SHP77 treated with DMSO at 0.1 percent for 48 hours (cell line): Measurements from ENCODE around the gene PIP4K2A.
"Not testable (repeated sequence)": the region's sequence is repeated elsewhere in the genome, so short reads cannot be mapped to it uniquely, and the experiment has no call there.

Experiments used
- DNase-seq: peaks from one replicate; lab custom pipeline; 2025; lab: John Stamatoyannopoulos, UW

Gene PIP4K2A

DNA sequence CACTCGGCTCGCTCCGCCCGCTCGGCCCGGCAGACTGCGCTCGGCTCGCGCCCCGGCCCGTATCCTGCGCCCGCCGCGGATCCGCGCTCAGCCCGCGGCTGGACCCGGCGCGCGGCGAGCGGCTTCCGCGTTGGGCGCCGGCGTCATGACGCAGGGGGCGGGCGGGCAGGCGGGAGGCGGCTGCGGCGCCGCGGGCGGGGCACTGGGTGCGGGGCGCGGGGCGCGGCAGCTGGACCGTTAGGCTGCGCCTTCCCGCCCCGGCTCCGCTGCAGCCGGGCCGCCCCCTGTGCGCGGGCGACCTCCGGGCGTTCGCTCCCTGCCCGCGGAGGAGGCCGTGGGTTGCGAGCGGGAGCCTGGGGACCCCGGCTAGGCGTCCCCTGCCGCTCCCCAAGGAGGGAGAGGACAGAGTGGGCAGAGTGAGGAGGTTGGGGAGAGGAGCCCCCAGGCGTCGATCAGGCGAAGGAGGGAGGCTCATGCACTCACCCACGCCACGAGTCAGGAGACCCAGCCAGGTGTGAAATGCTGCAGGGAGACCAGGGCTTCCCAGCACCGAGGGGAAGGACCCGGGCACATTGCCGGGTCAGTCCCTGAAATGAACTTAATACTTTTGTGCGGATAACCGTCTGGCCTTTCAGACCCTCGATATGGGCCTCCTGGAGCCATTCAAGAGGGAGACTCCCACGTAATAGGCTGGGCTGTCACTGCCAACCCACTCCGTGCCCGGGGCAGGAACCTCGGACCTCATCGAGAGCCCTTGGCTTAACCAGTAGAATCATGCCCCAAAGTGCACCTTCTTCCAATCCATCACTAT, at the start of gene PIP4K2A:
PIP4K2A (minus strand) TSS at position 100 of the 811 bp plus-strand sequence. CDS start 252 bp downstream, outside the sequence.
- no peak for DNase-seq

DNA sequence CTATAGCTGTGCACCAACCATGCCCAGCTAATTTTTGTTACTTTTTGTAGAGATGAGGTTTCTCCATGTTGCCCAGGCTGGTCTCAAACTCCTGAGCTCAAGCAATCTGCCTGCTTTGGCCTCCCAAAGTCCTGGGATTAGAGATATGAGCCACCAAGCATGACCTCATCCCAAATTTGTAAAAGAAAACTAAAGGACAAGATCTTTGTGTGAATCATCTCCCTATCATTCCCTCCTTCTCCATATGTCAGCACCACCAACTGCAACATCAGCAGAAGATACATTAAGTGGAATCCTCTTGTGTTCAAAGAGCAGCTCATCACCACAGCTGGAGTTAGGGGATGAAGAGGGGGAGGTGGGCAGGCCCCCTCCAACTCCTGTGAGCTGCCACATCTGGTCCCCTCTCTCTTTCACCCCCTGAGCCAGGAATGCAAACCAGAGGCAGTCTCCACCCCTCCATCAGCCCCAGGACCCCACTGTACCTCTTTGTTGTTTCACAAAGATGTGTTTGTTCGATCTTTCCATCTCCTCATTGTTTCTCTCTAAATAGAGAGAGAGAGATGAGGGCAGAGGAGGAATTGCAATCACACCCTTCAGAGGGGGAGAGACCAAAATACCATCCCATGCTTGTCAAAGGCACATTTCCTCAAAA, 47.3 kb upstream of the PIP4K2A start:
- DNase-seq, result no peak

DNA sequence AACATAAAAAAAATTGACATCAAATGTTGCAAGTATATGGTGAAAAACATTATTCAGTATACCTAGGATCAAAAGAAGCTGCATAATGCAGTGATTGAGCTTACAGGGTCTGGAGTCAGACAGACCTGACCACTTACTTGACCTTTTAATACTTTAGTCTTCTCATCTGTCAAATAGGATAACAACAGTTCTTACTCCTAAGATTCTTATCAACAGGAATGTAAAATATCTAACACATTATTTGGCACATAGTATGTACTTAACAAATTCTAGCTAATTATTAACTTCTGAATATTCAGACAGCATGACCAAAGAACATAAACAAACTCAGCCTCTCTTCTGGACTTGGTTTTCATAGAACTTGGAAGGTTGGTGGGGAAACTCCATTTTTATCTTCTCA, 45.6 kb upstream of the PIP4K2A start:
- DNase-seq, result no peak

DNA sequence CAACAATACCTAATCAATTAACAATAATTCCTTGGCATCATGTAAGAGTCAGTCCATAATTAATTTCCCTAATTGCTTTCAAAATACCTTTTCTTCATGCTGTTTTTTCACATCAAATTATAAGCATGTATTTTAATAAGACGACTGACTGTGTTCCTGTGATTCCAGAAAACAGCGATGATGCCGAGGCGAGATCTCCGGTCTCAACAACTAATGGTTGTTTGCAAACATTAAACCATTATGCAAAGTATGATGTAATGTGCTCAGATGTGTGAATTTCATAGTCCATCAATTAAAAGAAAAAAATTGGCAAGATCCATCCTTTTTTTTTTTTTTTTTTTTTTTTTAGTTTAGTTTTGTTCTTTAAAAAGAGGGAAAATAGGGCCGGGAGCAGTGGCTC, 44.5 kb upstream of the PIP4K2A start:
- DNase-seq, result no peak

DNA sequence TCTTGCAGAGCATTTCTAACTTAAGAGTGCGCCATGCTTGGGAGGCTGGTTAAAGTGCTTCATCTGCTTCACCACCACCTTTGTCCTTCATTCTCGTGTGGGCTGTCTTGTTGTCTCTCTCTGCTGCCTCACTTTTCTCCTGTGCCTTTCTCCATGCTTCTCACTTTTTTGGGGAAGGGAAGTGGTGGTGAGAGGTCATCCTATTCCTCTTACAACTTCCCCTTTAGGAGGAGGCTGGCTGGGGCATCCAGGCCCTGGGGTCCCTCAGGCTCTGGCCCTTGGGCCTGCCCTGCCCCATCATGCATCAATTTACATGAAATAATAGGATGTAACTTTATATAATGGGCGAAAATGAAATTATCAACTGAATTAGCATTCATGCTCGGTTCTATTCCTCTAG, 39.9 kb upstream of the PIP4K2A start:
- no peak for DNase-seq

DNA sequence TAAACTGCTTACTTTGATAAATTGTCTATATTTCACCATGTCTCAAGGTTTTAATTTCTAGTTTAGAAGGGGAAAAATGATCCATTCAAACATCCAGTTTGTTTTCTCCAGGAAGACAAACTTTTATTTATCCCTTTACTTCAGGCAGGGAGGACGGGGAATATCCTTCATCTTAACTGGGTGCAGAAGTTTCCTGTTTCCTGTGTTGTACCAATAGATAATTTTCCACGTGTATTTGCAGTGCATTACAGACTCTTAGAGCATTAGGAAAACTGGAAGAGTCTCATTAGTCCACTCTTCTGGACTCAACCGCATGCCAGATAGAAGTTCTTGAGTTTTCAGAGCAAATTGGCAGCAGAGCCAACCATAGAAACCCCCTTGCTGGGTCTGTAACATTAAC, 39.4 kb upstream of the PIP4K2A start:
- DNase-seq, result no peak

DNA sequence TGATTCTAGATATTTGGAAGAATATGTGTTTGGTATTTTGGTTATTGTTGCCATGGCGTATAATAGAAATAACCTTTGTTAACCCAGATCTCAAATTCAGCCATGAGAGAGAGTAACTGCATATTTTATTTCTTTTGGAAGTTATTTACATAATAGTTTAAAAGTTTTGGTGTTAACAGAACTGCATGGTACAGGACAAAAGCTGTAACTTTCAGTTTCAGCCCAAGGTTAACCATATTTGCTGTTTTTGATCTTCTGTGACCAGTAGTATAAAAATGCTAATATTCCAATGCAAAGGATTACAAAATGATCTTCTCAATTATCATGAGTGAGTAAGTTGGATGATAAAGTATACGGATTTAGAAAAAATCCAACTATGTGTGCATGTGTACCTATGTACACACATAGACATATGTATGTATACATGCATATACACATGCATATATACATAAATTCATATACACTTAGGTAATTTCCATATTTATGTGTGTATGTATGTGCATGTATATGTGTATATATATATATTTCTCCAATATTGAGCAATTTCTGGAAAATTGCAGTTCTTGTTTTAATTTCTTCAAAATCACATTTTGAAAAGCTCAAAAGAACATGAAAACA, 38.0 kb upstream of the PIP4K2A start:
- no peak for DNase-seq

DNA sequence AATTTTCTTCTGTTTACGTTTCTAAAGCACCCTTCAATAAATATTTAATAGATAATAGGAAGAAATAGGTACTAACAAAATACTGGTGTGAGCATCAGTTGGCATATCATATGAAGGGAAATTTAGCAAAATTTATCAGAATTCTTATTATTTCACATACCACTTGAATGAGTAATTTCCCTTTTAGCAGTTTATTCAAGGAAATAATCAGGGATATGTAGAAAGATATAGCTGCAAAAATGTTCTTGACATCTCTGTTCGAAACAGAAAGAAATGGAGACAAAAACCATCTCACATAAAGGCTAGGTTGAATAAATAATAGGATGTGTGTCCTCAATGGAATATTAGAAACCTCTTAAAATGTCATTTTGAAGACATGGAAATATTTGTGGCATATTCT, 35.8 kb upstream of the PIP4K2A start:
- no peak for DNase-seq

DNA sequence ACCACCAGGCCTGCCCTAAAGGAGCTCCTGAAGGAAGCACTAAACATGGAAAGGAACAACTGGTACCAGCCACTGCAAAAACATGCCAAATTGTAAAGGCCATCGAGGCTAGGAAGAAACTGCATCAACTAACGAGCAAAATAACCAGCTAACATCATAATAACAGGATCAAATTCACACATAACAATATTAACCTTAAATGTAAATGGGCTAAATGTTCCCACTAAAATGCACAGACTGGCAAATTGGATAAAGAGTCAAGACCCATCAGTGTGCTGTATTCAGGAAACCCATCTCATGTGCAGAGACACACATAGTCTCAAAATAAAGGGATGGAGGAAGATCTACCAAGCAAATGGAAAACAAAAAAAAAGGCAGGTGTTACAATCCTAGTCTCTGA, 30.5 kb upstream of the PIP4K2A start:
- DNase-seq, result not testable (repeated sequence)

DNA sequence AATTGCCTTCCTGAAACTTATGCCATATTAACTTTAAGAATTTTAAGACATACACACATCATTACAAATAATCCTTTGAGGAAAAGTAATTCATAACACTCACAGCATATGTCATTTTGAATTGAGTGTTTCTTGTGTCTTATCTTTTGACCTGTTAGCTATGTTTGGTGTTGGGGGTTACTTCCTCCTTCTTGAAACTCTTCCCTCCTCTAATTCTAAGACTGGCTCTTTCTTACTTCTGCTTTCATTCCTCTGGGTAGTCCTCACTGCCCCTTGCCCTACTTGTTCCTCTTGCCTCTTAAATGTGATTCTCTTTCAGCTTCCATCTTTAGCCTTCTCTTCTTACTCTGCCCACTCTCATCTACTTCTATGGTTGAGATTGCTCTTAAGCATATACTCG, 28.3 kb upstream of the PIP4K2A start:
- no peak for DNase-seq

DNA sequence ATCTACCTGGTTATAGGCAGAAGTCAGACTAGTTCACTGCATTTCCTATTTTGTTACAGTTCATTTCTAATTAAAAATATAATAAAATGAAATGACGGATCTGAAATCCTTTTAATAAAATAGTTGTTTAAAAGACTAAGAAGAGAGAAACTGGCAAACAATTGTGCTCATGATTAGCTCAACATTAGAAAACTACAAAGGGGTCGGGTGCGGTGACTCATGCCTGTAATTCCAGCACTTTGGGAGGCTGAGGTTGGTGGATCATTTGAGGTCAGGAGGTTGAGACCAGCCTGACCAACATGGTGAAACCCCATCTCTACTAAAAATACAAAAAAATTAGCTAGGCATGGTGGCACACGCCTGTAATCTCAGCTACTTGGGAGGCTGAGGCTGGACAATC, 27.3 kb upstream of the PIP4K2A start:
- not testable (repeated sequence) for DNase-seq

DNA sequence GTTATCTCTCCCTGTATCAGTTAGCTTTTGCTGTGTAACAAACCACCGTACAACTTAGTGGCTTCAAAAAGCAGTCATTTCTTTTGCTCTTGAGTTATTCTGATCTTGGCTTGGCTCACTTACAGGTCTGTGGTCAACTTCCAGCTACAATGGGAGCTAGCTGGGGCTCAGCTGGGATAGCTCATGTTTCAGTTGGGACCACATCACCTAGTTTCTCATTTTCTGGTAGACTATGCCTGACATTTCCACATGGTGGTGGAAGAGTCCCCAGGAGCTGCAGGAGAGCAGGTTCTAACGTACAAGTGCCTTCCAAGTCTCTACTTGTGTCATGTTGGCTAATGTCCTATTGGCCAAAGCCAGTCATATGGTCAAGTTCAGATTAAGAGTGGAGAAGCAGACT, 25.8 kb upstream of the PIP4K2A start:
- DNase-seq, result no peak

DNA sequence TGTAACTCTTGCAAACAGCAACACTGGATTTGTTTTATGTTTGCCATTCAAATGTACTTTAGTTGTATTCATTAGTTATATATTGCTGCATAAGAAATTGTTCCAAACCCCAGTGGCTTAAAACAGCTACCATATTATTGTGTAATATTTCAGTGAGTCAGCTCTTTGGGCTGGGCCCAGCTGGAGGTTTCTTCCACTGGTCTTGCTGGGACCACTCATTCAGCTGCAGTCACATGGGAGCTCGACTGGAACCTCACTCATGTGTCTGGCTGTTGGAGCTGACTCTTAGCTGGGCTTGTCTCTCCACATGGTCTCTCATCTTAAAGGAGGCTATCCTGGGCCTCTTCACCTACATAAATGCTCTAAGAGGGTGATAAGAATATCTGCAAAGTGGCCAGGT, 23.2 kb upstream of the PIP4K2A start:
- no peak for DNase-seq

DNA sequence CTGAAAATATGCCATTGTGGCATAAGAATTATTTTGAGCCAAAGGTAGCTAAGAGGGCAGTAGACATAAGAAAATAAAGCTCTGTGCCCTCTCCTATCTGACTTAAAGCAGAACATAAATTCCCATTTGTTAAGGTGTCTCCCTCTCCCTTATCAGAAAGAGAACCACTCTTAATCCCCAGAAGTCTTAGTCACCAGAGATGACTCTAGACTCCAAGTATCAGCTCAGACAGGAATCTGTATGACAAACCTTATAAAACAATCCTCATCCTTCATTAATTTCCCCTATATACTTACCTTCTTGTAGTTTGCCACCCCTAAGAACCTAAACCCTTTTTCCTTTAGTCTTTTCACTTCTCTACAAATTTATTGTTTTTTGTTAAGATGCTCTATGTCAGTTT, 21.8 kb upstream of the PIP4K2A start:
- DNase-seq, result no peak

DNA sequence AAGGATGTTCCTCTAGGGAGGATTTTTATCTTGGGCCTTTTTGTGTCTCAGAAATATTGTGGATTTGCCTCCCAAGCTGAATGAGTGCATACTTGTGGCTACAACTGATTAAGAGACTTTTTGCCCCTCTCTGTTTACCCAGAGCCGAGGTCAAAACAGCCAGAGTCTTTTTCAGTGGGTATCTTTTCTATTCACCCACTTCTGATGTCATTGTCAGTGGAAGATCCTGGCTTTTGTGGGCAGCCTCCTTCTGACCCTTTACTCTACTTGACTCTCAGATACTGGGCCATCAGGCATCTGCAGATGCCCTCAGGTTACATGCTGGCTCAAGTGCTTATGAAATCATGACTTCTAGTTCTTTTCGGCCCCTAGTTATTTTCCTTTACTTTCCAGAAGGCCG, 19.6 kb upstream of the PIP4K2A start:
- no peak for DNase-seq

DNA sequence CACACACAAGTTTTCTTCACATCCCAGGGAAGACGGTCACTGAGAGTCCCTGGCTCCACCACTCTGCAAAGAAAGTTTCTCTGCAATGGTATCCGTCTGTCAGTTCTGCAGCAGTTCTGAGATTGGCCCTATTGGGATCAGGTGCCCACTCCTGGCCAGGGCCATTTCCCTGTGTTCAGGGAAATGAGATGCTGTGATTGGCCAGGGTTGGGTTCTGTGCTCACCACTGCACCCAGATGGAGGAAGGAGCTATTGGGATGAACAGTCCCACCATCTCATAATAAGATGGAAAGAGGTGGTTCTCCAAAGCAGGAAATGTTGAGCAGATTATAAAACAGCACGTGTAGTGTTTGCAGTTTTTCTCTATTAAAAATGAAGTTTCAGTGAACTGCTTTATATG, 13.3 kb upstream of the PIP4K2A start:
- no peak for DNase-seq

DNA sequence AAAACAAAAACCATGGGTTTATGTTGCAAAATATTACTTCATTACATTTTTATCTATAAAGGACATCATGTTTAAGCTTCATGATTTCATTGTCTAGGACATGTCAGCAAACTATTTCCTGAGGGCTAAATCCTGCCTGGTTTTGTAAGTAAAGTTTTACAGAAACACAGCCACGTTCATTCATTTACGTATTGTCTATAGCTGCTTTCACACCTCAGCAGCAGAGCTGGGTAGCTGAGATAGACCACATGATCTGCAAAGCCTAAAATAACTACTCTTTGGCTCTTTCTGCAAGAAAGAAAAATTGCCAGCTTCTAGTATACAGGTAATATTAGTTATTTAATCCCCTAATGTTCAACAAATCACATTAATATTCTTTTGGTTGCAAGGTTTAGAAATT, 12.7 kb upstream of the PIP4K2A start:
- DNase-seq, result no peak

DNA sequence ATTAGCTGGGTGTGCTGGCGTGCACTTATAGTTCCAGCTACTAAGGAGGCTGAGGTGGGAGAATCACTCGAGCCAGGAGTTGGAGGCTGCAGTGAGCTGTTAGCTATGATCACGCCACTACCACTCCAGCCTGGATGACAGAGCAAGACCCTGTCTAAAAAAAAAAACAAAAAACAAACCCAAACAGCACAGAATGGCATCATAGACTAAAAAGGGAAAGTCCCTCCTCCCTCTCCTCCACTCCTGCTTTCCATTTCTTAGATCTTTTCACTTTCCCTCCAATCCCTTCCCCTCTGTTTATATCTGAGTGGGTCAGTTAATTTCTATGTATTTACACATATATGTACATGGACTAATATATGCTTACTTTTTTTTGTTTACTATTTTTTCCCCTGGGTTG, 10.4 kb upstream of the PIP4K2A start:
- no peak for DNase-seq

DNA sequence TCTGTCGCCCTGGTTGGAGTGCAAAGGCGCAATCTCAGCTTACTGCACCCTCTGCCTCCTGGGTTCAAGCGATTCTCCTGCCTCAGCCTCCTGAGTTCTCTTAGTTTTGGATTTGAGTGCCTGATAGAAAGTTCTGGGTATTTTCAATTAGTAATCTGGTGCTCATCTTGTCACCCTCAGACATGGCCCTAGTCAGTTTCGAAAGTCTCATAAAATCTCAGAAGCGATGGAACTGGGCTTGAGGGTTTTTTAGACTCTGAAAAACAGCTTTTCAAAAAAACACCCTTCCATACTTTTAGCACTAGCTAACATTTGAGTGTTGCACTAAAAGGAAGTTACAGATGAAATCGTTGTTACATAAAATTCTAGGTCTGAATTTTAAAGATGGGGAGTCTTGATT, 9.4 kb upstream of the PIP4K2A start:
- no peak for DNase-seq

DNA sequence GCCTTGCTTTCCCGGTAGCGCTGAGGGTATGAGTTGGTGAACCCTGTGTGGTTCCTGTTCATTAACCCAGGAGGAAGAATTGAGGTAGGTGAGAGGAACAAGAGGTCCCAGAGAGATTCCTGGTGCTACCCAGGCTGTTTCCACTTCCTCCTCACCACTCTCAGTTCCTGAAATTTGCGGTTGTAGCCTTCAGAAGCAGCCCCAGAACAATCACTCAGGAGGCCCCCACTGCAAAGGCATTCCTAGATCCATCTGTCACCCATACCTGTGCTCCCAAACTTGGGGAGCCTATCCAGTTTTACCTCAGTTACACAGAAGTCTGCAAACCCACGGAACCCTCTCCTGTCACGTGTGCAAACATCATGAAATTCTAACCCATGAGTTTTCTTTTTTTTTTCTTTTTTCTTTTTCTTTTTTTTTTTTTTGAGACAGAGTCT, 9.0 kb upstream of the PIP4K2A start:
- DNase-seq, result no peak

DNA sequence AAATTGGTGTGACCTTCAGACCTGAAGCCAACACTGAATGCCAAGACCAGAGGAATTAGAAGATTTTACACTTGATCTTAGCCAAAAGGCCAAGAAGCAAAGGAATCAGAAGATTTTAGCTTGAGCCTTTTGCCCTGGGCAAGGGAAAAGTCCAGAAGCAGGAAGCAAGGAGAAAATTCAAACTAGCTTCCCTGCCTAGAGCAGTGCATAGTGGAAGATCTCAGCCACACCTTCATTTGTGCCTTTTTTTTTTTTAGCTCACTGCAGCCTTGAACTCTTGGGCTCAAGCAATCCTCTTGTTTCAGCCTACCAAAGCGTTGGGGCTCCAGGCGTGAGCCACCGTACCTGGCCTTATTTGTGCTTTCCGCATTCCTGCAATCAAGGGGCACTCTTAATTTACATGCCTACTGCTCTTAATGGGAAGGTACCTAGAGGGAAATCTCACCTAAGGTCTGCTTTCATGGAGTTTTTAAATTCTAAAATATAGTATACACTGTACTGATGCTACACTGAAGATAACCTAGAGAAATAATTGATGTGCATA, 8.3 kb upstream of the PIP4K2A start:
- DNase-seq, result no peak

DNA sequence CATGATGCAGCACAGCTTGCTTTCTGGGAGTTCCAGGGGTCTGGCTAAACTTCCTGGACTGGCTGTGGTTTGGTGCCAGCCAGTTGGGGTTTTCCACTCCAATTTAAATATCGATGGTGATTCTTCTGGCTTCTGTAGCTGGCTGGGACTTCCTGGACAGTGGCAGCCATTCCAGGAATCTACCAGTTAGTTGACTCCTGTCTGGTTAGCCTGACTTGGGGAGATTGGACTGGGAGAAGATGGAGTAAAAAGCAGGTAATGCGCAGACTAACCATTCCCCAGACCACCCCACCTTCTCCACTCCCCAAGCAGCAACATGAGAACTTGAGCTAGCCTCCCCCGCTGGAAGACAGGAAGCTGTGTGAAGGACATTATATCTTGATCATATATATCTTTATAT, 6.3 kb upstream of the PIP4K2A start:
- DNase-seq, result no peak
